Stimulated activated CD4-positive, alpha-beta T cell treated with anti-CD3 and anti-CD28 coated beads, Interleukin-2, amount 100 ng/mL, for 48 hours (primary cell): ENCODE data around the gene IP6K2.
"Not testable (repeated sequence)": the region's sequence is repeated elsewhere in the genome, so short reads cannot be mapped to it uniquely, and the experiment has no call there.

Experiments
- DNase-seq, 2 donors: peaks; one replicate each; pipeline ENCODE4 v3.0.0-alpha.2; 2020

The IP6K2 gene

DNA sequence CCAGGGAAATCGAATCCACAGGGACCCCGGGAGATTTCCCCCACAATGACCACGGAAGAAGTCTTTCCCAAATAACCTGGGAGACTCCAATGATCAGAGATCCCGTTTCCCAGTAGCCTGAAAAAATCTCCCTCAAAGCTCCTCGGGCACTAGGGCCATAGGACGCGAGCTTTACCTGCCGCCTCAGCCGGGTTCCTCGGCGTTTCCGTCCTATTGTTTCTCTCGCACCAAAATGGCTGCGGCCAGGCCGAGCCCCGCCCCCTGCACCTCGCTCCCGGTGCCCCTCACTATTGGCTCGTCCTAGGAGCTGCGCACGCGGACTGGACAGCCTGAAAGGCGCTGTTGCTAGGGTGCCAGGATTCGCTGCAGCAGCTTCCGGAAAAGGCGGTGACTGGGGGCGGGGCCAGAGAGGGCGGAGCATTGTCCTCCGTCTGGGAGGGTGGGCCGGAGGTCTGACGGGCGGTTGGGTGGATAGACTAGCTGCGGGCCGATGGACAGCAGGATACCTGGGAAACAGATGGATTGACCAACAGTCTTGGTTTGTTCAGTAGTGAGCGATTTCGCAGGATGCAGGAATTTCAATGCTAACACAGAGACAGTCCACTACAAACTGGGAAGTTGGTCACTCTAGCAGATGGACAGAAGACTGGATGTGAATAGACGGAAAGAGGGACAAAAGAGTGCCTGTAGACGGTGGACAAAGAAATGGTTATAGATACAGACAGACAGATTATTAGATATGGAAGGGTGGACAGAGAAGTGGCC is at the start of gene IP6K2:
TSS of gene IP6K2 (minus strand) at position 240 of the 765 bp plus-strand sequence. CDS start 21,930 bp downstream, outside the sequence.
- peak; percentile 99 to 100 for DNase-seq

- no peak for DNase-seq
Observed at GRCh38 chr3:48765376-48765775, 48.4 kb upstream of the IP6K2 start.

DNA sequence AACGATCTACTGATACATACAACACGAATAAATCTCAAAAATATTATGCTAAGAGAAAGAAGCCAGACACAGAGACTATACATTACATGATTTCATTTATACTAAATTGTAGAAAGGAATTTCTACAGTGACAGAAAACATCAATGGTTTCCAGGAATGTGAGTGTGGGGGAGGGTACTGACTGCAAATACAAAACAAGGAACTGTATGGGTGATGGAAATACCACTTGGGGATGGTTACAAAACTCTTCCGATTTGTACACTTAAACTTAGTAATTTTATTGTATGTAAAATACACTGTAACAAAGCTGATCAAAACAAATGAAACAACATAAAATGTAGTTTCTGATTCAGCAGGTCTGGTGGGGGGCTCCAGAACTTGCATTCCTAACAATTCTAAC is 45.8 kb upstream of the IP6K2 start:
- no peak for DNase-seq

DNA sequence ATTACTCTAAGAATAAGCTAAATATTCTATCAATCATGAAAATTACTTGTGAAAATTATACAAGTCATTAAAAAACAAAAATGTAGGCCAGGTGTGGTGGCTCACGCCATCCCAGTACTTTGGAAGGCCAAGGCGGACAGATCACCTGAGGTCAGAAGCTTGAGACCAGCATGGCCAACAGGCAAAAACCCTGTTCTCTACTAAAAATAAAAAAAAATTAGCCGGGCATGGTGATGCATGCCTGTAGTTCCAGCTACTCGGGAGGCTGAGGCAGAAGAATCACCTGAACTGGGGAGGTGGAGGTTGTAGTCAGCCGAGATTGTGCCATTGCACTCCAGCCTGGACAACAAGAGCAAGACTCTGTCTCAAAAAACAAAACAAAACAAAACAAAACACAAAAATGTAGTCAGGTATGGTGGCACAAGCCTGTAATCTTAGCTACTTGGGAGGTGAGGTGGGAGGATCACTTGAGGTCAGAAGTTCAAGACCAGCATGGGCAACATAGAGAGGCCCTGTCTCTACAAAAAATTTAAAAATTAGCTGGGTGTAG is 43.0 kb upstream of the IP6K2 start:
- DNase-seq = not testable (repeated sequence)

DNA sequence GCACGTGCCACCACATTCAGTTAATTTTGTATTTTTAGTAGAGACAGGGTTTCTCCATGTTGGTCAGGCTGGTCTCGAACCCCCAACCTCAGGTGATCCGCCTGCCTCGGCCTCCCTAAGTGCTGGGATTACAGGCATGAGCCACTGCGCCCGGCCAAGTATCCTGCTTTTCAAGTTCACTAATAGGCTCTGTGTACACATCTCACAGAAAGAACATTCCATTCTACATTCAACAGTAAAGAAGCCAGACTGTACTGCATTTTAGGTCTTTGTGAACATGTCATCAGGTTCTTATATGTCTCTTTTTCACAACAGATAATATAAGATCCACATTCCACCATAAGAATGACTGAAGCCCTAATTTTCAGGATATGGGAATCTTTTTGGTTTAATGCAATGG is 42.5 kb upstream of the IP6K2 start:
- not testable (repeated sequence) for DNase-seq

- no peak for DNase-seq
Observed at GRCh38 chr3:48759071-48759470, 42.0 kb upstream of the IP6K2 start.

- no peak for DNase-seq
Observed at GRCh38 chr3:48756640-48757039, 39.6 kb upstream of the IP6K2 start.

DNA sequence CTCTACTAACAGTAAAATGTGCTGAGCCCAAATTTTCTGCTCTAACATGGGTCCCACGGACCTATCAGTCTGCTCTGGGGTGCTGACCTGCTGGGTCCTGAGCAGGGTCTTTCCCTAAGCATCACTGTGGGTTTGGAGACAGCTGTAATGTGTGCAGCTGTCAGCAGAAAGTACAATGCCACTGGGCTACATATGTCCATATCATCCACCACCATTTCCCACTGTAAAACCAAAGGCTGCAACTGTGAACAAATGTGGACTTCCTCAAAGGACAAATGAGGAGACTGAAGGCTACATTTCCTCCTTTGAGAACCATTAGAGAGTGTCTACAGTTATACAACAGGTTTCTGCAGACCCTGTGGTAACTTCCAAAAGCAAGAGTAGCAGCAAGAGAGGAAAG is 33.8 kb upstream of the IP6K2 start:
- DNase-seq = no peak

DNA sequence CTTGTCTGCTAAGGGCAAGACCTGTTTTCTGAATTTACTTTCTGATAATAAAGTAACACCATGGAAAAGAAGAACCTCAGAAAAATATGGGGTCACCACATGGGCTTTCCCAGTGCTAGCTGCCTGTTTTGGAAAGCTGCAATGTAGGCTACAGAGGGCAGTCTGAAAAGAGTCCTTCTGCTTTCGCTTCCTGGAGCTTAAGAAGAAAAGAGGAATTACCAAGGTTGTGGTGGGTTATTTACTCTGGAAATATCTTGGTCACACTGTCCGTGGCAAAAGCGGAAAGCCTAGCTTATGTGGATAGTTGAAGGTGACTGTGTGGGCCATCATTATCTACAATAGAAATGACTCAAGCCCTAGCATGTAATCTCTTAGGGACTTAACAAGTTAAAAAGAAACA is 31.7 kb upstream of the IP6K2 start:
- no peak for DNase-seq

- no peak for DNase-seq
Observed at GRCh38 chr3:48747706-48748105, 30.7 kb upstream of the IP6K2 start.

GRCh38 chr3:48747015-48747615 is 30.1 kb upstream of the IP6K2 start:
- DNase-seq = no peak

- no peak for DNase-seq
Observed at GRCh38 chr3:48743773-48744172, 26.8 kb upstream of the IP6K2 start.

GRCh38 chr3:48741226-48741625 is 24.2 kb upstream of the IP6K2 start:
- not testable (repeated sequence) for DNase-seq

DNA sequence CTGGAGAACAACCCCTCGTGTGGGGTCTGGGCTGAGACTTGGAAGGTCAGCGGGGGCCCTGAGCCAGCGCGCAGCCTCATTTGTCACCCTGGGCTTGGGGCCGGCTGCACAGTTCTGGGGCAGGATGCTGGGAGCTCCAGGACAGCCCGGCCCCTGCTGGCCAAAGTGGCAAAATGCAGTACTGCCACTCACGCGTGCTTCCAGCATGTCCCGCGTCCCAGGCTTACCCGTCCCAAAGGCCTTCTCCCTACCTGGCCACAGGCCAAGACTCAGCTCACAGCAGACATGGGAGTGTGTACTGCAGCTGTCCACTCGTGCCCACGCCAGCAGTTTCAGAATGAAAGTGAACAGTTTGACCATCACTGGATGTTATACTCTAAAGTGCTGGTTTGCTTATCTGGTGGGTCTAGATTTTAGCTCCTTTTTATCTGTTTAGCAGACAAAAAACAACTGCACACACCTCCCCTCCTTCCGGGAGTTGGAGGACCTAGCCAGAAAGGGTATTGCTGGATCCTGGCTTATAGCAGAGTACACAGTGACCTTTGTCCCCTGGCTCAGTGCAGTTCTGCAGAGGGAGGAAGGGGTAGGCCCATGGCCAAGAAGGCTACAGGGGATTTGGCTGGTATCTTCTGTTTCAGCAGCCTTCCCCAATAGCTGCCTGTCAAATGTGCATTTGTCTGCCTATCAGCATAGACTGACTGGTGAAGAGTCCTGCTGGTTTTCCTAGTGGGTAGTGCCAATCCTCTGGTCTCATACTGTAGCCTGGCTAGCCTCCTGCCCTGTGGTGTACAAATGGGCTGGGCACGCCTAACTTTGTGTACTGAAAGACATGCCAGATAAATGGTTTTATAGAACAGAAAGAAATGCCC is 23.2 kb upstream of the IP6K2 start:
- DNase-seq = peak; percentile 40 to 54

GRCh38 chr3:48739617-48739954 is 22.6 kb upstream of the IP6K2 start:
- DNase-seq = no peak

DNA sequence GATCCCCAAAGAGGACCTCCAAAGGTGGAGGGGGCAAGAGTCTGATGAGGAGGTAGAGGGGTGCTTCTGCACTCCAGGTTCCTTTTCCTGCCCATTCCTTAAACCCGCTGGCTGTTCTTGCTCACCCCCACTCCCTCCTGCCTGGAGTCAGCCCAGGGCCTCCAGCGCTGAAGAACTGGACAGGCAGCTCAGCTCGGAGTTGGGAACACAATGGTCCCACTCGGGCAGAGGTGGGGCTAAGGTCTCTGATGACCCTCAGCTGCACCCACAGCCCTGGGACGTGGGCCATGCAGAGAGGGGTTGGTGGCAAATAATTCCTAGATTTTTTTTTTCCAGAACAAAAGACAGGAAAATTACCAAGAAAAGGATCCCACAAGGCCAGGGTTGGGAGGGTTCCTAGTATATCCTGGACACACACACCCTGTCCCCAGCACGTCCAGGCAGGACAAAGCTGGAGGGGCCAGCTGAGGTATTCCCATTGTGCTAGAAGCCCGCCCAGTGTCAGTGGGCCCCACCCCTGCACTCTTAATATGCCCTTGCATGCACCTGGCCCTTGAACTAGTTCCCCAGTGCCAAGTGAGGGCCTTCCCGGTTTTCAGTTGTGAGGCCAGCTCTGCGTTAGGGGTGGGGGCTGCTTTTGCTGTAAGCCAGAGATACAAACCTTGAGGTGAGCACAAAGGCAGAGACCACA is 22.1 kb upstream of the IP6K2 start:
- no peak for DNase-seq

- DNase-seq = no peak
Observed at GRCh38 chr3:48738144-48738536, 21.1 kb upstream of the IP6K2 start.

DNA sequence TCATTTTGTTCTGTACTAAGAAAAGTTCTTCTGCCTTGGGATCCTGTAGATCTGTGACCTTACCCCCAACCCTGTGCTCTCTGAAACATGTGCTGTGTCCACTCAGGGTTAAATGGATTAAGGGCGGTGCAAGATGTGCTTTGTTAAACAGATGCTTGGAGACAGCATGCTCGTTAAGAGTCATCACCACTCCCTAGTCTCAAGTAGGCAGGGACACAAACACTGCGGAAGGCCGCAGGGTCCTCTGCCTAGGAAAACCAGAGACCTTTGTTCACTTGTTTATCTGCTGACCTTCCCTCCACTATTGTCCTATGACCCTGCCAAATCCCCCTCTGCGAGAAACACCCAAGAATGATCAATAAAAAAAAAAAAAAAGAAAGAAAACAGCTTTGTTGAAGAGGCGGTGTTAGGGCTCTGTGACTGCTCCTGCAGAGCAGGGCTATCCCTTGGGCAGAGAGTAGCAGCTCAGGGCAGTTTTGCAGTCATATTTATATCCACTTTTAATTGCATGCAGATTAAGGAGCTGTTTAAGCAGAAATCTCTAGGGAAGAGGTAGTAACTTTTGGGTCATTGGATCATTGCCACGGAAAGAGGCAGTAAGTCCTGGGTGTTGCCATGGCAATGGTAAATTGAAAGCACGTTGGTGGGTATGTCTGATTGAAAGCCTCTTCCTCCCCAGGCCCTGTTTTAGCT is 18.2 kb upstream of the IP6K2 start:
- DNase-seq = not testable (repeated sequence)

DNA sequence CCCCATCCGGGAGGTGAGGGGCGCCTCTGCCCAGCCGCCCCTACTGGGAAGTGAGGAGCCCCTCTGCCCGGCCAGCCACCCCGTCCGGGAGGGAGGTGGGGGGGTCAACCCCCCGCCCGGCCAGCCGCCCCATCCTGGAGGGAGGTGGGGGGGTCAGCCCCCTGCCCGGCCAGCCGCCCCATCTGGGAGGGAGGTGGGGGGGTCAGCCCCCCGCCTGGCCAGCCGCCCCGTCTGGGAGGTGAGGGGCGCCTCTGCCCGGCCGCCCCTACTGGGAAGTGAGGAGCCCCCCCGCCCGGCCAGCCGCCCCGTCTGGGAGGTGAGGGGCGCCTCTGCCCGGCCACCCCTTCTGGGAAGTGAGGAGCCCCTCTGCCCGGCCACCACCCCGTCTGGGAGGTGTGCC is 17.5 kb upstream of the IP6K2 start:
- DNase-seq = not testable (repeated sequence)

- DNase-seq = not testable (repeated sequence)
Observed at GRCh38 chr3:48733752-48734518, 16.9 kb upstream of the IP6K2 start.

GRCh38 chr3:48727511-48727910 is 10.5 kb upstream of the IP6K2 start:
- DNase-seq = no peak
